HEK293 (cell line): ENCODE measurements around the gene GLTP.

Source experiments
- CTCF ChIA-PET: fragments of 350-600 bp; formaldehyde crosslinking; extraction: SDS; loops from one replicate; lab custom pipeline; 2021; ENCODE audit warnings: antibody characterized with exemption; lab: Yijun Ruan, JAX
- POLR2A ChIA-PET: fragments of 300-600 bp; formaldehyde crosslinking; extraction: SDS; loops from one replicate; lab custom pipeline; 2020; ENCODE audit warnings: antibody characterized with exemption, inconsistent platforms; lab: Yijun Ruan, JAX
- H3K27ac ChIP-seq: fragments of 200-500 bp; sonication (Bioruptor generic); 2 replicates; pipeline ENCODE4 v1.5.1; 2014; ENCODE audit warnings: low read depth, low read length, control low read depth, inconsistent platforms; ENCODE audit errors: extremely low read depth
- H3K36me3 ChIP-seq, 2 experiments: fragments of 200-500 bp in 1 of 2; sonication (Bioruptor generic) in 1 of 2; 1 replicate in 1 of 2; 2 replicates in 1 of 2; pipeline ENCODE4 v1.5.1; 2014 to 2017; ENCODE audit warnings: inconsistent platforms in 2 of 2, low read length in 2 of 2; ENCODE audit not compliant: control insufficient read depth in 2 of 2, insufficient read depth in 1 of 2
- H3K4me1 ChIP-seq: fragments of 200-500 bp; sonication (Bioruptor generic); 2 replicates; pipeline ENCODE4 v1.5.1; 2014; ENCODE audit warnings: mild to moderate bottlenecking, low read length, inconsistent platforms; ENCODE audit not compliant: control insufficient read depth, insufficient read depth
- H3K4me3 ChIP-seq: 2 replicates; pipeline ENCODE4 v1.5.1; 2011; ENCODE audit warnings: low read depth, mild to moderate bottlenecking, control low read depth, low read length, moderate library complexity
- H3K9me3 ChIP-seq: fragments of 200-500 bp; sonication (Bioruptor generic); 2 replicates; pipeline ENCODE4 v1.5.1; 2014; ENCODE audit warnings: low read depth, low read length, inconsistent platforms; ENCODE audit not compliant: control insufficient read depth, insufficient read depth
- ELK4 ChIP-seq: IDR thresholded peaks from 2 replicates; pipeline ENCODE4 v1.6.1; 2011; ENCODE audit warnings: mild to moderate bottlenecking, low read depth, low read length, borderline replicate concordance
- IKZF3 ChIP-seq: fragments of 450-650 bp; IDR thresholded peaks from 2 replicates; pipeline ENCODE4 v1.5.0; 2018; ENCODE audit warnings: missing biosample characterization, mild to moderate bottlenecking, missing genetic modification characterization, moderate library complexity
- KLF16 ChIP-seq: fragments of 450-650 bp; formaldehyde crosslinking; IDR thresholded peaks from 2 replicates; pipeline ENCODE4 v1.5.1; 2017; ENCODE audit warnings: missing biosample characterization, missing genetic modification characterization
- PRDM10 ChIP-seq: fragments of 450-650 bp; formaldehyde crosslinking; IDR thresholded peaks from 2 replicates; pipeline ENCODE4 v1.5.1; 2016; ENCODE audit warnings: missing biosample characterization, missing genetic modification characterization
- RBAK ChIP-seq: fragments of 450-650 bp; formaldehyde crosslinking; IDR thresholded peaks from 2 replicates; pipeline ENCODE4 v1.5.1; 2016; ENCODE audit warnings: missing biosample characterization, missing genetic modification characterization
- YY2 ChIP-seq: fragments of 450-650 bp; formaldehyde crosslinking; IDR thresholded peaks from 2 replicates; pipeline ENCODE4 v1.5.1; 2016; ENCODE audit warnings: missing biosample characterization, missing genetic modification characterization
- ZFP69B ChIP-seq: fragments of 450-650 bp; formaldehyde crosslinking; IDR thresholded peaks from 2 replicates; pipeline ENCODE4 v1.5.1; 2016; ENCODE audit warnings: missing biosample characterization, missing genetic modification characterization
- ZNF146 ChIP-seq: fragments of 450-650 bp; formaldehyde crosslinking; IDR thresholded peaks from 2 replicates; pipeline ENCODE4 v1.5.1; 2016; ENCODE audit warnings: missing biosample characterization, missing genetic modification characterization
- ZNF18 ChIP-seq: fragments of 450-650 bp; formaldehyde crosslinking; IDR thresholded peaks from 2 replicates; pipeline ENCODE4 v1.5.1; 2016; ENCODE audit warnings: missing biosample characterization, missing genetic modification characterization
- ZNF19 ChIP-seq: fragments of 450-650 bp; formaldehyde crosslinking; IDR thresholded peaks from 2 replicates; pipeline ENCODE4; 2016; ENCODE audit warnings: missing biosample characterization, missing genetic modification characterization, low read depth
- ZNF239 ChIP-seq: fragments of 450-650 bp; formaldehyde crosslinking; IDR thresholded peaks from 2 replicates; pipeline ENCODE4 v1.5.1; 2016; ENCODE audit warnings: missing biosample characterization, missing genetic modification characterization
- ZNF24 ChIP-seq: fragments of 450-650 bp; formaldehyde crosslinking; IDR thresholded peaks from 2 replicates; pipeline ENCODE4 v1.5.1; 2016; ENCODE audit warnings: missing biosample characterization, missing genetic modification characterization
- ZNF26 ChIP-seq: fragments of 450-650 bp; formaldehyde crosslinking; IDR thresholded peaks from 2 replicates; pipeline ENCODE4 v1.5.1; 2016; ENCODE audit warnings: missing biosample characterization, missing genetic modification characterization
- ZNF292 ChIP-seq: fragments of 450-650 bp; formaldehyde crosslinking; IDR thresholded peaks from 2 replicates; pipeline ENCODE4 v1.5.1; 2016; ENCODE audit warnings: low read depth, missing biosample characterization, missing genetic modification characterization, borderline replicate concordance
- ZNF416 ChIP-seq: fragments of 450-650 bp; formaldehyde crosslinking; IDR thresholded peaks from 2 replicates; pipeline ENCODE4 v1.5.1; 2016; ENCODE audit warnings: missing biosample characterization, missing genetic modification characterization
- ZNF426 ChIP-seq: fragments of 450-650 bp; formaldehyde crosslinking; IDR thresholded peaks from 2 replicates; pipeline ENCODE4 v1.5.1; 2017; ENCODE audit warnings: missing biosample characterization, missing genetic modification characterization, mild to moderate bottlenecking, inconsistent platforms, moderate library complexity
- ZNF473 ChIP-seq: fragments of 450-650 bp; formaldehyde crosslinking; IDR thresholded peaks from 2 replicates; pipeline ENCODE4 v1.5.1; 2017; ENCODE audit warnings: missing biosample characterization, missing genetic modification characterization
- ZNF580 ChIP-seq: fragments of 450-650 bp; formaldehyde crosslinking; IDR thresholded peaks from 2 replicates; pipeline ENCODE4 v1.5.1; 2016; ENCODE audit warnings: missing biosample characterization, missing genetic modification characterization
- ZNF596 ChIP-seq: fragments of 450-650 bp; IDR thresholded peaks from 2 replicates; pipeline ENCODE4 v1.5.0; 2018; ENCODE audit warnings: missing biosample characterization, mild to moderate bottlenecking, missing genetic modification characterization, moderate library complexity
- ZNF664 ChIP-seq: fragments of 450-650 bp; formaldehyde crosslinking; IDR thresholded peaks from 2 replicates; pipeline ENCODE4 v1.5.1; 2016; ENCODE audit warnings: missing biosample characterization, missing genetic modification characterization
- ZNF677 ChIP-seq: fragments of 450-650 bp; IDR thresholded peaks from 2 replicates; pipeline ENCODE4 v1.5.0; 2018; ENCODE audit warnings: missing biosample characterization, mild to moderate bottlenecking, missing genetic modification characterization, moderate library complexity
- ZNF701 ChIP-seq: fragments of 450-650 bp; formaldehyde crosslinking; IDR thresholded peaks from 2 replicates; pipeline ENCODE4 v1.5.1; 2016; ENCODE audit warnings: missing biosample characterization, missing genetic modification characterization
- ZNF768 ChIP-seq: fragments of 450-650 bp; formaldehyde crosslinking; IDR thresholded peaks from 2 replicates; pipeline ENCODE4 v1.5.1; 2018; ENCODE audit warnings: missing biosample characterization, mild to moderate bottlenecking, missing genetic modification characterization
- ZNF785 ChIP-seq: fragments of 450-650 bp; formaldehyde crosslinking; IDR thresholded peaks from 2 replicates; pipeline ENCODE4 v1.5.1; 2016; ENCODE audit warnings: missing biosample characterization, missing genetic modification characterization

GLTP gene

GRCh38 chr12:109897029-109897428 is 16.7 kb upstream of the GLTP start:
- no peaks in the 10 kb centered on the region for H3K36me3 ChIP-seq
- no peak overlapping the region for H3K27ac ChIP-seq
- POLR2A ChIA-PET = no interaction called here
- H3K4me3 ChIP-seq = no peak overlapping the region
- CTCF ChIA-PET = interaction anchor here (2.0 kb wide), 1 partner anchor 44 kb away, joined by 9 read pairs; no protein-coding TSS in a partner anchor
- H3K9me3 ChIP-seq = no peaks in the 10 kb centered on the region
- peaks cover 3% of the 10 kb centered on the region; the same call in 1 of the 2 replicates for H3K4me1 ChIP-seq
- TF ChIP-seq ZNF580 (tag by site-specific recombination) (no peak), YY2 (tag by site-specific recombination) (no peak), ZNF292 (no peak), ZFP69B (tag by site-specific recombination) (no peak), ZNF416 (no peak), ZNF473 (tag by site-specific recombination) (no peak), ZNF768 (no peak), ZNF18 (tag by site-specific recombination) (no peak), ZNF596 (tag by site-specific recombination) (no peak), ZNF26 (tag by site-specific recombination) (no peak), ZNF785 (no peak), ZNF239 (tag by site-specific recombination) (no peak), KLF16 (tag by site-specific recombination) (no peak), ZNF19 (tag by site-specific recombination) (no peak), IKZF3 (tag by site-specific recombination) (no peak)

GRCh38 chr12:109896188-109896587 is 15.8 kb upstream of the GLTP start:
- CTCF ChIA-PET = interaction anchor here (0.6 kb wide), 1 partner anchor 463 kb away, joined by 3 read pairs; no protein-coding TSS in a partner anchor
- H3K4me3 ChIP-seq = no peak overlapping the region
- POLR2A ChIA-PET = no interaction called here
- no peak overlapping the region for H3K27ac ChIP-seq
- H3K4me1 ChIP-seq = peaks cover 3% of the 10 kb centered on the region; the same call in 1 of the 2 replicates
- TF ChIP-seq ZNF664 (tag by site-specific recombination) (peak; percentile 42; the same call in 1 of the 2 replicates), ZNF768 (0 out of 2 replicates have a peak, but pooled peaks have one; percentile 53), ZNF146 (tag by site-specific recombination) (no peak)
- TF ChIP-seq, all 188 proteins: peak for 2
- H3K36me3 ChIP-seq = no peaks in the 10 kb centered on the region
- no peaks in the 10 kb centered on the region for H3K9me3 ChIP-seq

- Histone ChIP-seq H3K9me3 (no peaks in the 10 kb centered on the region), H3K36me3 (no peaks in the 10 kb centered on the region), H3K27ac (no peak overlapping the region)
- POLR2A ChIA-PET = interaction anchor here (0.7 kb wide), 1 partner anchor 9 kb away, joined by 3 read pairs; no protein-coding TSS in a partner anchor
- TF ChIP-seq ZNF24 (tag by site-specific recombination) = no peak
- no peak for TF ChIP-seq ZNF677
- no peak for TF ChIP-seq ZNF426
- no peak for TF ChIP-seq ELK4
- no peak for TF ChIP-seq RBAK (tag by site-specific recombination)
- no peak for TF ChIP-seq ZNF701 (tag by site-specific recombination)
- peak; percentile 66 for TF ChIP-seq PRDM10 (tag by site-specific recombination)
- TF ChIP-seq, all 188 proteins: peak for 1
- H3K4me1 ChIP-seq = peaks cover 3% of the 10 kb centered on the region; the same call in 1 of the 2 replicates
- H3K4me3 ChIP-seq = no peak overlapping the region
- CTCF ChIA-PET = interaction anchor here (0.6 to 0.9 kb wide), 3 partner anchors 9 to 192 kb away, joined by 3 to 4 read pairs (median 3); no protein-coding TSS in a partner anchor
These were observed 14.6 kb upstream of the GLTP start for GRCh38 chr12:109894939-109895338.
